ENCODE results near the gene AFDN.
"Not testable (repeated sequence)": the region's sequence is repeated elsewhere in the genome, so short reads cannot be mapped to it uniquely, and the experiment has no call there.

The AFDN gene

DNA sequence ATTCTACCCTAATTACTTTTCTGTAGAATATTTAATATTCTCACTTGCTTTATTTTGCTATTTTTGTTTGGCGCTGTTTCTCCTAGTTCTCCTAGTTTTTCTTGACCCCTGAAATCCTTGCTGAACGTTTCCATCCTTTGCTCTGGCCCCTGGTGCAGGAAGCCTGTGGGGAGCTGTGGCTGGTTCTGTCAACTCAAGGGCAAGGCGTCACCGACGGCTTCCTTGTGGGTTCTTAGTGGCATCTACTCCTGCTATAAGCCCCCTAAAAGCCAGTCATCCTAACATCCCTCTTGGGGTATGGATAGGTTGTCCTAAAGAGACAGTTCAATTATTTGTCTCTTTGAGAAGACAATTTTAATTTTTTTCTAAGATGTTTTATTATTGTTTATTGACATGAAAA lies 133.9 kb downstream of the AFDN start:
- no peak for DNase-seq

DNA sequence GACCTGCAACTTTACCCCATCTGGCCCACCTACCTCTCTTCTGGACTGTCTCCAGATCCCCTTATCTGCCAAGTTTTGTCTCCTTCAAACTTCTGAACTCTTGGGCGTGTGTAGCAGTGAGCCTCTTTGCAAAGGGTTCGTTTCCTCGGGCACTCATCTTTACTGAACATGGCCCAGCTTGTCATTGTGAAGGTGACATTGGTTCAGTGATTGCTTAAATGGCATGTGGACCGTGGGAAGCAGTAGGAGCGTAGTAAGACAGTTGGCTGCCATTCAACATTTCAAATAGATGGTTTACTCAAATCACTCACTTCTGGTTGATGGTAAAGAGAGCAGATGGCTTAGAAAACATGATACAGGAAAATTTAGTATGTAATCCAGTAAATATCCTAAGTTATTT lies 136.0 kb downstream of the AFDN start:
- no peak for DNase-seq

DNA sequence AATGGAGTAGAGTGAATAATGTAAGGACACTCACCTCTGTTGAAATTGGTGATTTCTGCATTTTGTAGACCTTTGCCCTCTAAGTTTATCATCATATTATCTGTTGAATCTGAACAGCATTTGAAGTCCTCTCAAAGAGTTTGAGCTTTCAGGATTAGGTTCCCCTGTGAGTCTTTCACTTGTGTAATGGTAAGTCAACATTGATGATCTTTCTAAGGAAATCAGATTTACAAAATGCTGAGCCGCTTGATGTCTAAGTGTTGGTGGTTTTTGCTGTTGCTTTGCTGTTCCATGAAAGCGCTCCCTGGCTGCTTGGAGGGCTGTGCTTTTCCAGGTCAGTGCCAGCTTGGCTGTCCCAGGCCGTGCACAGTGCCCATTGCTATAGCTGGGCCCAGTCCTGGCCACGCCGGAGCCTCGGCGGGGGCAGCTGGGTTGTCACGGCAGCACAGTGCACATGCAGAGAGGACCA lies 136.9 kb downstream of the AFDN start:
- no peak for DNase-seq

DNA sequence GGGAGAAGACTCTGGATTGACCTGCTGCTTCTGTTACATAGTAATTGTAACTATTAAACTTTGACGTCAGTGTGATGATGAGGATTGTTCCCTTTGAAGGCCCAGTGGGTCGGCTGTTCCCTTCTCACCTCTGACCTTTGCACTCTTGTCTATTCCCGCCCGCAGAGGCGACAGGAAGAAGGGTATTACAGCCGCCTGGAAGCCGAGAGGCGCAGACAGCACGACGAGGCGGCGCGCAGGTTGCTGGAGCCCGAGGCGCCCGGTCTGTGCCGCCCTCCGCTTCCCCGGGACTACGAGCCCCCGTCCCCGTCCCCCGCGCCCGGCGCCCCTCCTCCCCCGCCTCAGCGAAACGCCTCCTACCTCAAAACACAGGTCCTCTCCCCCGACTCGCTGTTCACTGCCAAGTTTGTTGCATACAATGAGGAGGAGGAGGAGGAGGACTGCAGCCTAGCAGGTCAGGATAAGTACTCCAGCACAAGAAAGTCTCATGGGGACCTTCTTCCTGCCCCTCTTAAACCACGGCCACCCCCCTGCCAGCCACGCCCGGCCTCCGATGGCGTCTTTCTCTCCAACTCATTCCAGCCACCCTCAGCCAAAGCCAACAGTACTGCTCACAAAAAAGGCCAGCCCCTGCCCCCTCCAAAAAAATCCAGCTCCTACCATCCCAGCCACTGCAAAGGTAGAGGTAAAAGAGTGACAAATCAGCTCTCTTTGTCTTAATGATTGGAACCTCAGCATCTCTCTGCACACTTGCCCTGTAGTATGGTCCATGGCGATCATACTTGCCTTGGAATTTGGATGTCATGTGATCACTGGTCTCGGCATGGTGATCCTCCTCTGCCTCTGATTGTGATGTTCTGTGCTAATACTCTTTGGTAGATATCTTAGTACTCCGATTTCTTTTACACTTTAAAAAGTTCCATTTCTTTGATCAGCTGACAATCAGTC lies 139.2 kb downstream of the AFDN start:
- no peak for DNase-seq

DNA sequence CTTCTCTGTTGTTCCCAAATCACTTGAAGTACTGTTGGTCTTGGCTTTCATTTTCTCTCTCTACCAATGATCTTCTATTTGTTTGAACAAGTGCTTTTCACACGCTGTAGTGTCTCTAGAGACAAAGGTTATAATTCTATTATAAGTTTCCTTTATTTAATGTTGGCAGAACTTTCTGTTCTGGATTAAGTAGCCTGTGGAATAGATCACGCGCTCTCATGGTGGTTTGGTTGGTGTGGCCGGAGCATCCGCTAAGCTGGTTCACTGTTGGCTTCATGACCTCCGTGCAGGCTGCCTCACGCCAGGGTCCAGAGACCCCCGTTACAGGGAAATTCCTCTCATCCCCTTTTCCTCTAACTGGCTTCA lies 139.8 kb downstream of the AFDN start:
- no peak for DNase-seq

DNA sequence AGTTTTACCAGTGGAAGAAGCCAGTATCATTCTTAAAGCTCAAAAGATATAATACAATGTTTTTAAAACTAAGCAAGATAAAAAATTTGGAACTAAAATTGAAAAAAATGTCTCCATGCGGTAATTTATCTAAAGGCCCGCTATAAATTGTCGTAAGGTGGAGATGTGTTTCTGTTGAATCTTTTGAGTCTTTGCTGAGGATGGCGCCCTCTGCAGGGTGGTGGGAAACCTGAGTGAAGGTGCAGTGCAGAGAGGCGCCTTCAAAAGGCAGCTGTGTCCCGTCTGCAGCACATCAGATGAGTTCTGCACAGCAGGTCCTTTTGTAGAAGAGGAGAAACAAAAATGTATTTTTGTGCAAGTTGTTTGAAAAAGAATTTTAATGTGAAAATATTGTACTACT lies 141.4 kb downstream of the AFDN start:
- no peak for DNase-seq

DNA sequence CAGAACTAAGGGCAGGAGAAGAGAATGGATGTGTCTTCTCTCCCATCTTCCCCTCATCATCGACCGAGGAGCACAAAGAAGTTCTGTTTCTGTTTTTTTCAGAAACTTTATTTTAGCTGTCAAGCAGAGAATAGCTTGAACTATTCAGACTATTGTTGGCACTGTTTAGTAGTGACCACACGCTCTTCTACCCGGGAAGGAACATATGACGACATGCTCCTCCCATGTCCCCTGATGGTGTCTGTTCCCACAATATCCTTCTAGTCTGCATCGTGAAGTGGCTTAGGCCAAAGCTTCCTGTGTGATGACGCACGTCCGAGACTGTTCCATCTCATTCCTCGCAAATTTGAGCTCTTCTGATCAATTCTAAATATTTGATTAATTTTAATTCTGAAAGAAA lies 143.5 kb downstream of the AFDN start:
- DNase-seq, result no peak

DNA sequence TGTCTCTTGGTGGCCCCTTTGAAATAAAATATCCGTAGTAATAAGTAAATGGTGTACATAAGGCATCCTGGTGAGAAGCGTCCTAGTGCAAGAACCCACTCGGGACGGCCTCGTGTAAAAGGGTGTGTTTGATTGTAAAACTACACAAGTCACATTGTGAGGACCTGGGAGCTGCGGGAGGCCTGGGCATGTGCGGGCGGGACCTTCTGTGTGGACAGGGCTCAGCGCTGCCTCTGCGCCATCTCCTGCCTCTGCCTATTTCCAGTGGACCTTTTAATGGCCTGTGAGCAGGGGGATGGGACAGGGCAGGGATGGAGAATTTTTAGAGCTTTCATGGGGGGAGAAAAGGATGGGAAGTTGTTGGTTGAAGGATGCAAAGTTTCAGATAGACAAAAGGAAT lies 145.5 kb downstream of the AFDN start:
- DNase-seq, result no peak

DNA sequence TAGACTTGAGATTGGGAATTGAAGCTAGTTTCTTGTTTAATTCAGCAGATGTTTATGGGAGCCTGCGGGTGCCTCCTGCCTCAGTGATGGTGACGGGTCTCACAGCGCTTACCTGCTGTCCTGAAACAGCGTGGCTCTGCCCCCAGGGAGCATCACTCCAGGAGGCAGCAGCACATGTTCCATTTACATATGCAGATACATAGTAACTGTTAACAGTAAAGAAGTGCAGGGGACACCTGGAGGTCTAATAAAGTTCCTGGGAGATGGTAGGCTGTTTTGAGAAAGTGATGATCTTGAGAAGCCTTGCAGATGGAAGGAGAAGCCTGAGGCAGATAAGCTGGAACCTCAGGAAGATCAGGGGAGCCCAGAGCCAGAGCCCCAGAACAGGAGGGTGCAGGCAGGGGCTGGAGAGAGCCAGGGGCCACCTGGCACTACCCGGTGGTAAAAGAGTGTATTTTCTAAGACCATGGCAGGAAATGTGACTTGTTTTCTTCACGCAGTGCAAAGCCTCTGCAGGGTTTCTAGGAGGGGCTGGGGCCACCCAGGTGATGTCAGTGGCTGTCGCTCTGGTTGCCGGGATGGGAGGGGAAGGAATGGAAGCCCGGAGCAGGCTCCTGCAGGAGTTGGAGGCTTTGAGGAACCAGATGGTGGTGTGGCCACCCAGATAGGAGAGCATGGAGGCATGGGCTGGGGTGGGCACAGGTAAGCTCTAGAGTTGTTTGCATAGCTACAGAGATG lies 146.6 kb downstream of the AFDN start:
- no peak for DNase-seq

DNA sequence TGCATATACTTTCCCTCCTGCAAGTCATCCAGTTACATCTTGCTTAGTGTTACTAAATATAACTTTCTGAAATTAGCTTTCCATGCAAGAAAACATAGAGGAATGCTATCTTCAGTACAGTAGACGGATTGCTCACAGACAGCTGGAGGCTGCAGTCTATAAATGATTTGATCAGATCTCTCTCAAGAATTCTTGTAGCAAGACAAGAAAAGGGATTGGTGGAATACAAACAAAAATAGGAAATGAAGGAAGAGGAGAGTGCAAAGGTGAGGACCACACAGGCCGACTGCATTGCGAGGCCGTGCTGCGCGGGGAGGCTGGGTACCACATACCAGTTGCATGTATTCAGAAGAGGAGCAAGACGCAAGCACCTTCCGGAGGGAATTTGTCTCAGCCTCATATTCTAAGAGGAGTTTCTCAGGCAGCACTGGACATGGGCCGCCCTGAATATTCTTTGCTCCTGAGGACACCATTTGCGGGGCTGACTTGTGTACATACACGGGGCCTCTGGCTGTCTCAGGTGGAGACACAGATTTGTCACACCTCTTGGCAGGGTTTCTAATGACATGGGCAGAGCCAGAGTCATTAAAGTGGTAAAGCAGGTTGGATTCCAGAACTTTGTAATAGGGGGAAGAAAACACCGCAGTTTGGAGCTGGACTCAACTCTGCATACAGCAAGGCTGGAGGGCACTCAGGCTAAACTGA lies 148.1 kb downstream of the AFDN start:
- DNase-seq, result no peak

DNA sequence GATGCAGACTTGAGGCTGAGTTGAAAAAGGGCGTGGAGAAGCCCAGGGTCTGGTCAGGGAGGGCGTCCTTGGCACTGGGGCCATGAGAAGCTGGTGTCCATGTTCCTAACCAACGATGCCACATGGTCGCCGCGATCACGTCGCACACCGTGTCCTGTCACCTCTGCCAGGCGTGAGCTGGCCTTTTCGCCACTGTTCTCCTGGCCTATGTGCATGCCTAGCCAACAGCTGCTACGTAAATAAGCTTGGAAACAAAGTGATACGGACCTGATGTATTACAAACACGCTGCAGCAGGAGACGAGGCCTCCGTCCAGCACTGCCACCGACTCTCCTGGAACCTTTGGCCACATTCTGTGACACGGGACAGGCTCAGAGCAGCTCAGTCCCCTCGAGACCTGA lies 148.7 kb downstream of the AFDN start:
- DNase-seq, result no peak

DNA sequence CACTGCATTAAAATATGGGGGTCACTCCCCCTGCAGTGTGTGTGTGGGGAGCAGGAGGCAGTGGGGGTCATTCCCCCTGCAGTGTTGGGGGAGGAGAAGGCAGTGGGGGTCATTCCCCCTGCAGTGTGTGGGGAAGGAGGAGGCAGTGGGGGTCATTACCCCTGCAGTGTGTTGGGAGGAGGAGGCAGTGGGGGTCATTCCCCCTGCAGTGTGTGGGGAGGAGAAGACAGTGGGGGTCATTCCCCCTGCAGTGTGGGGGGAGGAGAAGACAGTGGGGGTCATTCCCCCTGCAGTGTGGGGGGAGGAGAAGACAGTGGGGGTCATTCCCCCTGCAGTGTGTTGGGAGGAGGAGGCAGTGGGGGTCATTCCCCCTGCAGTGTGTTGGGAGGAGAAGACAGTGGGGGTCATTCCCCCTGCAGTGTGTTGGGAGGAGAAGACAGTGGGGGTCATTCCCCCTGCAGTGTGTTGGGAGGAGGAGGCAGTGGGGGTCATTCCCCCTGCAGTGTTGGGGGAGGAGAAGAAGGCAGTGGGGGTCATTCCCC lies 149.5 kb downstream of the AFDN start:
- DNase-seq, result not testable (repeated sequence)

DNA sequence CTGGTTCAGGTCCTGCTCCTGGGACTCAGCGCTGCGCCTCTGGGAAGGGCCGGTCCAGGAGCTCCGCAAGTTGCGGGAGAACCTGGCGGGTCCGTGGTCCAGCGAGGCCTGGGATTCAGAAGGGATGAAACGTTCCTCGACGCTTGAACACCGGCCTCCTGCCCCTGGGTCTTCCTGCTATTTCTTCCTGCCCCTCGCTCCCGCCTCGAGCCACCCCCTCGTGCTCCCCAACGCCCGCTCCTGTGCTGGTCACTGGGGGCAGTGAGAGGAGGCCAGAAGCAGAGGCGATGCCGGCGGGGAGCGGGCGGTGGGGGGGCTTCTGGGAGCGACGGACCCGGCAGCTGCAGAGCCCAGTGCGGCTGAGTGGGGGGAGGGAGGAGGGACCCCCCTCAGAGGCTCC lies 150.0 kb downstream of the AFDN start:
- no peak for DNase-seq

DNA sequence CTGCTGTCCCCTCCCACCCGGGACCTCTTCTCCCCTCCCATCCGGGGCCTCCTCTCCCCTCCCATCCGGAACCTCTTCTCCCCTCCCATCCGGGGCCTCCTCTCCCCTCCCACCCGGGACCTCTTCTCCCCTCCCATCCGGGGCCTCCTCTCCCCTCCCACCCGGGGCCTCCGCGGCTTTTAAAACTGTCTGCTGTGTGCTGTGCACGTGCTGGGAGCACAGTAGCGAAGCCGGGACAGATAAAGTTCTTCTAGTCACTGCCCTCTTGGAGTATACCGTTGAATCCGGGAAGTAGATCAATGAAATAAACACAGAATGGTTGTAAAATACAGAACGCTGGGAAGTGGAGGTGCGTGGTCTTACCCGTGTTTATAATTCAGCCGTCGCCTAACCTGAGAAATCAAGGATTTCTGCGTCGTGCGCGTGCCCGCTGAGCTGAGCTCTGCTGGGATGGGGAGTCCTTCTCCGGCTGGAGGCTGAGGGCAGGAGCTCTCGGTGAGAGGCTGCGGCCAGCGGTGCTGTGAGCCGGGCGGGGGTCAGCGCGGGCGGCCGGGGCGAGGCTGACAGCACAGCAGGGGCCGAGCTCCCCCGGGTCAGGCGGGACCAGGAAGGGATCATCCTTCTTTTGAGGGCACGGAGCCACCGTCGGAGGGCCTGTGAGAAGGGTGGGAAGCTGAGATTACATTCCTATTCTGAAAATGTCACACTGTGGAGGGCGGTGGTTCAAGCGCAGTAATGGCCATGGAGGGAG lies 151.2 kb downstream of the AFDN start:
- no peak for DNase-seq

DNA sequence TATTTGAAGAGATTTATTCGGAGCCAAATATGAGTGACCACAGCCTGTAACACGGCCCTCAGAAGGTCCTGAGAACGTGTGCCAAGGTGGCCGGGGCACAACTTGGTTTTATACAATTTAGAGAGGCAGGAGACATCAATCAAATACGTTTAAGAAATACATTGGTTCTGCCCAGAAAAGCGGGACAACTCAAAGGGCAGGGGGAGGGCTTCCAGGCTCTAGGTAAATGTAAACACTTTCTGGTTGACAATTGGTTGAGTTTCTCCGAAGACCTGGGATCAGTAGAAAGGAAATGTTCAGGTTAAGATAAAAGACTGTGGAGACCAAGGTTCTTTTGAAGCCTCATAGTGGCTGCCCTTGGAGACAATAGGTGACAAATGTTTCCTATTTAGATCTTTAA lies 151.9 kb downstream of the AFDN start:
- DNase-seq, result no peak

DNA sequence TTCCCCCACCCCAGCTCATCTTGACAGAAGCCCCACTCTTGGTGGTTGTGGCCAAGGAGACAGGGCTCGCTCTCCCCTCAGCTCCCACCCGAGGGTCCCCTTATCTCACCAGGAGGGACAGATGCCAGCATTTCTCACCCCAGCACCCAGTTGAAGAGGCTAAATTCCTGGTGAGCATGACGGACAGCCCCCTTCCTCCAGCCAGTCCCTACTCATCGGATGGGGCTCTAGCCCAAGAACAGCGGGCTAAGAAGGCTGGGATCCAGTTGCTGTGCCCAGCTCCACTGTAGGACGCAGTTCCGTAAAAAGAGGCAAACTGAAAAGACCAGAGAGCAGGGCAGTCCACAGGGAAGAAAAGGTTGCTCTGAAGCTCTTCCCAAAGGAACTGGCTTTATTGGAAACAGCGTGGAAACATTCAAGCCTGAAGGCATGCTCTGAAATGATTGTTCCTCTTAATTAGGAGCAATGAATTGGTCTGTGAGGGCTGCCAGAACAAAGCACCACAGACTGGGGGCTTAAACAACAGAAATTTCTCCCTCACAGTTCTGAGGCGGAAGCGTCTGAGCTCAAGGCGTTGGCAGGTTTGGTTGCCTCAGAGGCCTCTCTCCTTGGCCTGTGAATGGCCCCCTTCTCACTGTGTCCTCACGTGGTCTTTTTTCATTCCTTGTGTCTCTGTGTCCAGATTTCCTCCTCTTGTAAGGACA lies 152.9 kb downstream of the AFDN start:
- DNase-seq, result no peak

DNA sequence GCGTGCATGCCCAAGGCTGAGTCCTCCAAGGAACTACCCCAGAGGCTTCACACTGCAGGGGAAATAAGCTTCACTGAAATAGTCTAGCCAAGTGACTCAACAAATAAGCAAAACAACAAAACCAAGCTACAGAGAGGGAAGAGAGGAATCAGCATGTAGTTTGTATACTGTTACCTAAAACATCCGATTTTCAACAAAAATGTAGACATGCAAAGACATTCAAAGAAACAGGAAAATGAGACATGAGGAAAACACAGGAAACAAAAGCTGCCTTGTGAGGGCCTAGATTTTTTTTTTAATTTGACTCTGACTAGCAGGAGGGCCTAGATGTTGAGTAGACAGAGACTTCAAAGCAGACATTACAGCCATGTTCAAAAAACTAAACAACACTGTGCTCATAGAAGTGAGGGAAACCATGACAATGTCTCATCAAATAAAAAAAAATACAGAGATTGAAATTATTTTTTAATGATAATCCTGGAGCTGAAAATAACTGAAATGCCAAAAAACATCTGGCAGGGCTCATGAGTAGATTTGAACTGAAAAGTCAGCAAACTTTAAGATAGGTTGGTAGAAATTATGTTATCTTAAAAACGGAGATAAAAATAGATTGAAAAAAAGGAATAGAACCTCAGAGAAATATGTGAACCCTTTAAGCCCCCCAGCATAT lies 154.3 kb downstream of the AFDN start:
- no peak for DNase-seq

DNA sequence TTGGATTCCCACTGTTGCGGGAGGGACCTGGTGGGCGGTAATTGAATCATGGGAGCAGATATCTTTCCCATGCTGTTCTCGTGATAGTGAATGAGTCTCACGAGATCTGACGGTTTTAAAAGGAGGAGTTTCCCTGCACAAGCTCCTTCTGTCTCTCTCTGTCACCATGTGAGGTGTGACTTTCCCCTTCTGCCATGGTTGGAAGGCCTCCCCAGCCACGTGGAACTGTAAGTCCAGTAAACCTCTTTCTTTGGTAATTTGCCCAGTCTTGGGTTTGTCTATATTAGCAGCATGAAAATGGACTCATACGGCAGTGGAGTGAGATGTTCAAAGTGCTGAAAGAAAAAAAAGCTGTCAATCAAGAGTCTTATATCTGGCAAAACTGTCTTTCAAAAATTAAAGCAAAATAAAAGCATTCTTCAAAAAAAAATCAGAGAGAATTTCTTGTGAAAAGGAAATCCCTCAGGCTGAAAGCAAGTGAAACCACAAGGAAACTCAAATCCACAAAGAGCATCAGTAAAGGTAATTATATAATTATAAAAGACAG lies 155.3 kb downstream of the AFDN start:
- no peak for DNase-seq

DNA sequence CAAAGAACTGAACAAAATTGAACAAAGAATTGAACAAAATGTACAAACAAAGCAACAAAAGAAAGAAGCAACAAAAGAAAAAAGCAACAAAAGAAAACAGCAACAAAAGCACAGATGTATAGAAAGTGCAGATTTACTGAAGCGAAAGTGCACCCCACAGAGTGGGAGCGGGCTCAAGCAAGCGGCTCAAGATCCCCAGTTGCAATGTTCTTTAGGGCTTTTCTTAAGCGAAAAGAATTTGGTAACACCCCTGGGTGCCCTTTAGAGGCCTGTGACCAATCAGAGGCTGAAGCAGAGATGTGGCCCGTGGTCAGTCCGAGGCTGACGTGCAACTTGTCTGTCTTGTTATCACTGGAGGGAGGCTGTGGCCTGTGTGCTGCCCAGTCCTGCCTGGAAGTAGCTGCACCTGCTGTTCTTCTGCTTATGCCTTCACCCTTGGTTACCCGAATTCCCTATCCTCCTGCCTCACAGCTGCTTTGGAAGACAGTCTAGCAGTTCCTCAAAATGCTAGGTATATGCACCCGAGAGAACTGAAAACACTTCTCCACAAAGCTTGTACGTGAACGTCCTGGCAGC lies 157.5 kb downstream of the AFDN start:
- DNase-seq, result no peak

DNA sequence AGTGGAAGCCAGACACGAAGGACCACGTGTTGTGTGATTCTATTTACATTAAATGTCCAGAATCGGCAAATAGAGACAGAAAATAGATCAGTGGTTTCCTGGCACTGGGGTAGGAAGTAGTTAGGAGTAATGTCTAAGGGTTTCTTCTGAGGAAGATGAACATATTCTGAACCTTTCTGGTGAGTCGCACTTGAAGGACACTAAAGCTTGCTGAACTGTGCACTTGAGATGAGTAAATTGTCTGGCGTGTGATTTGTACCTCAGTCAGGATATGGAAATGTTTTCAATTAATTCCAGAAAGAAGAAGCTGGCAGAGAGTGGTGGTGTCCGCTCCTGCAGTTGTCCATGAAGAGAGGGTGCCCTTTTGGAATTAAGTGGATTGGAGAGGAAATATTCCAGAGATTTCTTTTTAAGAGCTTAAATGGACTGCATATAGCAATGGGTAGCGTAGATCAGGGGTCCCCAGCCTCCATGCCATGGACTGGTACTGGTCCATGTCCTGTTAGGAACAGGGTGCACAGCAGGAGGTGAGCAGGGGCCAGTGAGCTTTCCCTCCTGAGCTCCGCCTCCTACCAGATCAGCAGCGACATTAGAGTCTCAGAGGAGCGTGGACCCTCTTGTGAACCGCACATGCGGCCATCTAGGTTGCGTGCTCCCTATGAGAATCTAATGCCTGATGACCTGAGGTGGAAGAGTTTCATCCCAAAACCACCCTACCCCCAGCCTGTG lies 158.3 kb downstream of the AFDN start:
- DNase-seq, result no peak
